T1000 (cell line): ENCODE data around the gene KLRG1.

Experiments
- DNase-seq: peaks from one replicate; lab custom pipeline; 2025; ENCODE audit warnings: mixed read lengths; lab: John Stamatoyannopoulos, UW

The KLRG1 gene

GRCh38 chr12:8987163-8987562 is 2.2 kb upstream of the KLRG1 start:
- DNase-seq, result no peak

DNA sequence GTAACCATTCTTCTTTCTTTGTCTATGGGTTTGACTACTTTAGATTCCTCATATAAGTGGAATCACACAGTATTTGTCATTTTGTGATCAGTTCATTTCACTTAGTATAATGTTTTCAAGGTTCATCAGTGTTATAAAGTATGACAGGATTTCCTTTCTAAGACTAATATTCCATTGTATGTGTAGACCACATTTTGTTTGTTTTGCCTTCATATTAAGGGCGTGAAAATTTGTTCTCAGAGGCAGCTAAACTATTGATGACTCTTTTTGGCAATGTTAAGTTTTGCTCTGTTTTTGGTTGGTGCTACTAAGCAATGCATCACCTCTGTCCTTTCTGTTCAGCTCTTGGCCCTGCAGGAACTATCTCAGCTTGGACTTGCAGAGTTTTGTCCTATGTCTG is 1.7 kb upstream of the KLRG1 start:
- DNase-seq, result no peak

DNA sequence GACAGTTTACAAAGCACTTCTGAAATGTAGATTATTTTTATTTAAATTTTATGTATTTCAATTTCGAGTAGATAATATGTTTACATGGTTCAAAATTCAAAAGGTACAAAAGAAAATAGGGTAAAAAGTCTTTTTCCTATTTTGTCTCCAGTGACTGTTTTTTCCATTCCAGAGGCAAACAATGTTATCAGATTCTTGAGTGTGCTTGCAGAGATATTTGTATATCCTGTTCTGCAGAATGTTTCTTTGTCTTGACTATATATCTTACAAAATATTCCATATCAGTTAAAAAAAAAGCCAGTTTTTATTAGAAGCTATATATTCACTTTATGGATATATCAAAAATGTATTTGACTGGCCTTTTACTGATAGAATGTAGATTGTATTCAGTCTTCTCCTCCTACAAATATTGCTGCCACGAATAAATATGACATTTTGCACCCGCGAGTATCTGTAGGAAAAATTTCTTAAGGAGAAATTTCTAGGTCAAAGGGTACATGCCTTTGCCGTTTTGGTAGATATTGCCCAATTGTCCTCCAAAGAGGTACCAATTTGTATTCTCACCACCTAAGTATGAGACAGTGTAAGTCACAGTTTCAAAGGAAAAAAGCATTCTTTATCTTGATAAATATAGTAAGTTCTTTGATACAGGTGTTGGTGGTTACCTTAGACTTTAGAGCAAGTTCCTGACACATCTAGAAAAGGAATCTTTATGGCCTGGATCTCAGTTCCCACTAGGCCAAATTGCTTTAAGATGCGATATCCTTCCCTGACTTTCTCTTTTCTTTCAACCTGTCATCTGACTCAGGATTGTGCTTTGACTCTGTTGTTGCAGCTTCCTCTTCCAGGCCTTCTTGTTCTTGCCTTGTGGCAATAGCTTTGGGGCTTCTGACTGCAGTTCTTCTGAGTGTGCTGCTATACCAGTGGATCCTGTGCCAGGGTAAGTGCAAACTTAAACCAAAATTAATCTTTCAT is 2.3 kb downstream of the KLRG1 start:
- no peak for DNase-seq

DNA sequence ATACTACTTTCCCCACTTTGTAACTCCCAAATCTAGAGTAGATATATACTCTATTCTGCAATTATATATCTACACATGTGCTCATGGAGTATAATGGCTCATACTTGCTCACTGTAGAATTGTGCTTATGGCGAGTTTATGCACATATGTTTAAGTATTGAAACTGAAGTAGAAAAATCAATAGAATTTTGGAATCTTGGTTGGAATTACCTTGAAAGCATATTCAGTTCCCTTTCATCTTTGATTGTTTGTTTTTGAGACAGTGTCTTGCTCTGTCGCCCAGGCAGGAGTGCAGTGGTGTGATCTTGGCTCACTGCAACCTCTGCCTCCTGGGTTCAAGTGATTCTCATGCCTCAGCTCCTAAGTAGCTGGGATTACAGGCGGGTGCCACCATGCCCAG is 4.5 kb downstream of the KLRG1 start:
- DNase-seq, result no peak

DNA sequence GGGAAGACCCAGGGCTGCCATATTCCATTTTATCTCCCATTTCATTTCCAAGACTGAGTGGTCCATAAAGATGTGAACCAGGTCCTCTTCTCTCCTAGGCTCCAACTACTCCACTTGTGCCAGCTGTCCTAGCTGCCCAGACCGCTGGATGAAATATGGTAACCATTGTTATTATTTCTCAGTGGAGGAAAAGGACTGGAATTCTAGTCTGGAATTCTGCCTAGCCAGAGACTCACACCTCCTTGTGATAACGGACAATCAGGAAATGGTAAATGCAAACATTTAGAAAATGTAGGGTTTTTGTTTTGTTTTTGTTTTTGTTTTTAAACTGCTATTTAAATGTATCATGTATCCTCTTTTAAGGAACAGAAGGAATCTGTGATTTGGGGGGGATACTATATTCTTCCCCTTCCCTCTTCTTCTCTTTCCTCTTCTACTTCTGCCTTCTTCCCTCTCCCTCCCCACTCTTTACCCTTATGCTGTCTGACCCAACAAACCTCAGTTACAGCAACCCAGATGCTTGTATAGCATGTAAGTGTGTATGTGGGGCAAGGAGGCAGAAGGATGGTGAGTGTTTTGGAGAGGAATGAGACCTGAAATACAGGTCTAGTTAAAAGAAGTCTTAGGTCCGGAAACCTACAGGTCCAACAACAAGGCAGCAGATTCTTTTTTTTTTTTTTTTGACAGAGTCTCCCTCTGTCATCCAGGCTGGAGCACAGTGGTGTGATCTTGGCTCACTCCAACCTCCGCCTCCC is 5.9 kb downstream of the KLRG1 start:
- no peak for DNase-seq

DNA sequence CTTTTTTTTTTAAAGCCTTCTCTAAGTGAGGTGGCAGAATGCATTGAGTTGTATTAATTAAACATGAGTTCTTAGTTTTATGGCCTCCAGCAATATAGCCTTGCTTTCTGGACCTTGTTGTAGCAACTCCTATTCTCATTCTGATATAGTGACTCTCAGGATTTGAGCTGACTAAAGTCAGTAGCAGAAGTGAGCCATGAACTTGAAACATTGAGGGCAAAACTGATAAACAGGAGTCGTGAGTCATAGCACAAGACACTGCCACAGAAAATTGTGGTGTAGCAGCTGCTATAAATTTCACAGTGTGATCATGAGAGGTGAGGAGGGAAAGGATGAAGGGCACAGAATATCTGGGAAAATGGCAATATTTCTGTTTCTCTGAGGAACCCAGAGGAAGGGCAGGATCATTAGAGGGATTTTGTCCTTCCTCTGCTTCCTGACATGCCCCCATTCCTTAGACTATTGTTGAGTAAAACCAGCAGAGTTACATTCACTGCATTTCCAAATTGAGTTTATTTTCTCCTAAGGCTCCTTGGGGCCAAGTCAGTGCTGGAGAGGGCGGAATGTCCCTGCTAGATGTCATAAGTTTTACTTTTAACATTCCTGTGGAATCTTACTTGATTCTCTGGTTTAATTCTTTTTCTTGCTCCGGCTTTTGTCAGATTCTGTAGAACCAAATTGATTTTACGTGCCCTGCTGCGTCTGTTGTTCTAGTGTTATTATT is 7.5 kb downstream of the KLRG1 start:
- no peak for DNase-seq

DNA sequence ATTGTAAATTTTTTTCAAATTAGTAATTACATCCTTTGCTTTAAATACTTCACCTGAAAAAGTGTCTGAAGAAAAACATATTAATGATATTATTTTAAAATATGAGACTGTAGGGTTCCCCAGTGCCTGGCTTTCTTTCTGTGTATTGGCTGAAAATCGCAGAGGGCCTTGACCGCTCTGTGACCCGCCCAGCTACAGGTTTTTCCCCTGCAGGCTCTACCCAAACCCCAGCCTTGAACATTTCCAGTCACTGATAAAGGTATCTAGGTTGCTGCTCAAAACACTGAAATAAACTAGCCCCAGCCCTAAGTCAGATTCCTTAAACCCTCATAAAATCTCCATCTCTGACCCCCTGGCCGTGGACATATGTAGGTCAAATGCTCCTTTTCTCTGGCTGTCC is 11.9 kb downstream of the KLRG1 start:
- DNase-seq, result no peak

- DNase-seq, result no peak
Observed at GRCh38 chr12:9002335-9002734, 13.0 kb downstream of the KLRG1 start.

- no peak for DNase-seq
Observed at GRCh38 chr12:9022592-9022991, 33.2 kb downstream of the KLRG1 start.

DNA sequence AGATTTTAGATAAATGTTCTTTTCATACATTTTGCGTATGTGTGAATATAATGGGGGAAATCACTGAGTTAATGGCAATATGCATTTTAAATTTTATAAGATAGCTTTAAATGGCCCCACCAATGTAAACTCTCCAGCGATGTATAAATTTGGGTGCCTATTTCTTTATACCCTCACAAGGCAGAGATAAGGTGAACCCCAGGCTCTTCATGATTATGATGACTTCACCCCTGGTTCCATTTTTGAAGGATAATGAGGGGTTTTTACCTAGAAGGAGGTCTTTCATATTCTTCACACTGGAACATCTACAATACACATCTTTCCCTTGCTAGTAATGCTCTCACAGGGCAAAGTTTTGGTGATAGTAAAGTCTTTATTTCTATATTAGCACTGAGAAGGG is 35.2 kb downstream of the KLRG1 start:
- DNase-seq, result no peak

DNA sequence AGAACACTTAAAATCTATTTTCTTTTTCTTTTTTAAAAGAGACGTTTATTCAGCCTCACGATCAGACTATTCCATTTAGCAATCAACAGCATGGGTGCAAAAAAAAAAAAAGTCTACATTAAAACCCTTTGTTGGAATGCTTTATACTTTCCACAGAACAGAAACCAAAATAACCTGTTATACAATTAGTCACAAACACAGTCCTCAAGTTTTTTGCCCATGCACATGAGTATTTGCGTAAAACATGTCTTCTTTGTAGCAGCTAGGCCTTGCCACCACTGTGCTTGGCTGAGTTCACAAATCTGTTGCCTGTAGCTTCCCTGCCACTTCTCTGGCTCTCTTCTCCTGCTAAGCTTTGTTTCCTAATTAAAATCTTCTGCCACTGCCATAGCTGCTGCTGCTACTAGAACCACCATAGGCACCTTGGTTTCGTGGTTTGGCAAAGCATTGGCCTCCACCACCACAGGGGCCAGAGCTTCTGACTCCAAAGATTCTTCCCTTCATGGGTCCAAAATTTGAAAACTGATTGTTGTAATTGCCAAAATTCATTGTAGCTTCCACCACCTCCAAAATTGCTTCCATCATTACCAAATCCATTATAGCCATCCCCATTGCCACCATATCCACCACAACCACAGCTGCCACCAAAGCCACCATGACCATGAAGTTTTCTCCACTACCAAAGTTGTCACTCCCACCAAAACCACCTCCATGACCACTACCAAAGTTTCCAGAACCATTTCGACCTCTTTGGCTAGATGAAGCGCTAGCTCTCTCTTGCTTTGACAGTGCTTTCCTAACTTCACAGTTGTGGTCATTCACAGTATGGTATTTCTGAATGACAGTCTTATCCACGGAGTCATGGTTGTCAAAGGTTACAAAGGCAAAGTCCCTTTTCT is 38.1 kb downstream of the KLRG1 start:
- DNase-seq, result no peak

GRCh38 chr12:9030776-9031175 is 41.4 kb downstream of the KLRG1 start:
- DNase-seq, result no peak

DNA sequence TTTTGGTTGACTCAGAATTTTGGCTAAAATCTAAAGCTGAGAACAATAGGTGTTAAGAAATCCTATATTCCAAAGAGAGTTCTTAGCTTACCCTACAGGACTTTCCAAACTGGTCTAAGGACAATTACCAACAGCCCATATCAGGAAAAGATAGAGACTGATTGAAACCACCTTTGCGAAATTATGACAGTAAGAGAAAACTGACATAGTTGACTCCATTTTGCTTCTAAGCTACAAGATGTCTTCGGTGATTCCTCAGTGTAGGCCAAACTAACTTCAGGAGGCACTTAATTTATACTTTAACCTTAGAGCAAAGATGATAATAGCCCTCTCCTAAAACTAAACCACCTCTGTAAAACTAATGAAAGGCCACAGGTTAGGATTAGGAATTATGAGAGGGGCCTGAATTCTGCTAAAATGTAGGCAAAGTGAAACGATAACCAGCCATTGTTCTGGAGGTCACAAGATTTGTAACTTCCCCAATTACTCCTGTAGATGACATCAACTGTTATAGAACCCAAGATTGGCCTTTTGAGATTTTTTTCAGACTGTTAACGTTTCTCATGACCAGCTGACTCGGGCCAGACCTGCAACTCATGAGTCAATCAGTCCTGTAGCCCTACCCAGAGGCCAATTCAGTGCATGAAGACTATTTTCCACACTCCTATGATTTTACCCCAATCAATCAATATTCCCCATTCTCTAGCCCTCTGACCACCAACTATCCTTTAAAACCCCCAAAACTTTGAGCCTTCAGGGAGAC is 43.0 kb downstream of the KLRG1 start:
- DNase-seq, result no peak

DNA sequence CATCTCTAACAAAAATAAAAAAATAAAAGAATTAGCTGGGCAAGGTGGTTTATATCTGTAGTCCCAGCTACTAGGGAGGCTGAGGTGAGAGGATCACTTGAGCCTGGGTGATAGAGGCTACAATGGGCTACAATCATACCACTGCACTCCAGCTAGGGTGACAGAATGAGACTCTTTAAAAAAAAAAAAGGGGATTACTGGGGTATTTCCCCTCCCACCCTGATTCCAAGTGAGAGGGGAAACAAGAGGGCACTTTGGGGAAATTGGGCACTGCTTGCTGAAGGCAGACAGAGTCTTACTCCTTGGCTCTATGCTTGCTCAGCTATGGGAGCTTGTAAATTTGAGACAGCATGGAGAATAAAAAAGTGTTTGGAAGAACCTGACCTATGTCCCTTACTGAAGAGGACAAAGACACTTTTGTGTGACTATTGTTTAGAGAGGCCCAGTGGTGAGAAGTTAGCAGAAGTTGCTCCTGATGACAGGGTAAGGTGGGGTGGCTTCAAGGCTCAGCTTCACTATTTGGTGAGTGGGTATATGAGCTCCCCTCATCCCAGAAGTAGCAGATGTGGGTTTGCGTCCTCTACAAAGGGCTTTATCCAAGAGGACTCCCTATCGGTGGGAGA is 44.0 kb downstream of the KLRG1 start:
- DNase-seq, result no peak

DNA sequence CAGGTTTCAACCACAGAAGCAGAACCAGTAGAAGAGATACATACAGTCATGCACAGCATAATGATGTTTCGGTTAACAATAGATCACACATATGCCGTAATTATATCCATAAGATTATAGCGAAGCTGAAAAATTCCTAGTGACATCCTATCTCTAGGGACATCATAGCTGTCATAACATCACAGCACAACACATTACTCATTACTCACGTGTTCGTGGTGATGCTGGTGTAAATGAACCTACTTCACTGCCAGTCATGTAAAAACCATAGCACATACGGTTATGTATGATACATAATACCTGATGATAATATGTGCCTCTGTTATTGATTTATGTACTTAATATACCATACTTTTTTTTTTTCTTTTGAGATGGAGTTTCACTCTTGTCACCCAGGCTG is 44.7 kb downstream of the KLRG1 start:
- no peak for DNase-seq

GRCh38 chr12:9036227-9036626 is 46.9 kb downstream of the KLRG1 start:
- DNase-seq, result no peak

DNA sequence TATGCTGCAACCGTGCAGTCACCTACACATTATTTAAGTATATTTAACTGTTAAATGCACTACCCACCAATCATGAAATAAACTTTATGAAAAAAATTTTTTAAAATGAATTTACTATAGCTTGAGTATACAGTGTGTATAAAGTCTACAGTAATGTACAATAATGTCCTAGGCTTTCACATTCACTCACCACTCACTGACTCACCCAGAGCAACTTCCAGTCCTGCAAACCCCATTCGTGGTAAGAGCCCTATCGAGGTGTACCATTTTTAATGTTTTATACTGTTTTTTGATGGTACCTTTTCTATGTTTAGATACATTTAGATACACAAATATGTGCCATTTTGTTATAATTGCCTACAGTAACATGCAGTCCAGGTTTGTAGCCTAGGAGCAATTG is 48.1 kb downstream of the KLRG1 start:
- DNase-seq, result no peak

DNA sequence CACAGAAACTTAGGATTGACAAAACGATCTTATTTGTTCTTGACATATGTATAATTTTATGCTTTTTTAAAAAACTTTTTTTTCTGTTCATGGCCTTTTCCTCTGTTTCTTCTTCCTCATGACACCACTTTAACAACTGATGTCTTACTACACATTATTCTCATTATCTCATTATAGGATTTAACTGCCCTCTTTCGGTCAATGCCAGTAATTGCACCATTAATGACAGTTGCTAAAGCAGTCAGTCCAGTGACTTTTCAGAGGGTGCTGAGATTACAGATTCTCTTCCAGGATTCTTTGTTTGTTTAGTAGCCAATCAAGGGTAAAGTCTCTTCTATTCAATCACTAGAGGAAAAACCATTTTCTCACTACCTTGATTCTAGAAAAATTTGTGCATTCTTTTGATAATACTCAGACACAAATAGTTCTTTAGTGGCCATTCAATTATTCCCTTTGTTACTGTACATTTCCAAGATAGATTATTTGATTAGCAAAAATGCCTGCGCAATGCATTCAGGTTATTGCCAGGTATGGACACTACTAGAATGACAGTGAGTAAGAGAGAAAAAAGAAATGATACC is 50.1 kb downstream of the KLRG1 start:
- no peak for DNase-seq

DNA sequence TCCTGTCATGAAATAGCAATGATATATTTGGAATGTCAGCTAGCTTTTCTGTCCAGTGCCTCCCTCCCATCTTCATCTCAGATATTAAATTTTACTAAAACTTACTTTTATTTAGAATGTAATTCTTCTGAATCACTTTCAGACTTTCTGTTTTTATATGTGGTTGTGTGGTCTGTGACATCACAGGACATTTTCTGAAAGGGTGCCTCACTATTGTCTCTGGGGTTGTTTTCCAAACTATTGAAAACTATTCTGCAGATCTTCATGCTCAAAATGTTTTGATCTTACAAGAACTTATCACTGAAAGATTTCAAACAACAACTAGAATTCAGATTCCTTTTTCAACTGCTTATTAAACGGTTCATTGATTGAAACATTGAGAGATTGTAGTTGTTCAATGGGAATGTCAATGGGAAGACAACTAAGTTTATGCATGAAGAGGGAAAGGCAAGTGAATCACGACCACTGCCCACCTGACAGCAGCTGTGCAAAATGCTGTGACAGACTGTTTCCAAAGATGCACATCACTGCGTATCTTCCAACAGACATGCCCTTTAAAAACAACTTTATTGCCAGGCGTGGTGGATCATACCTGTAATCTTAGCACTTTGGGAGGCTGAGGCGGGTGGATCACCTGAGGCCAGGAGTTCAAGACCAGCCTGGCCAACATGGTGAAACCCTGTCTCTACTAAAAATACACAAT is 51.3 kb downstream of the KLRG1 start:
- DNase-seq, result no peak
